ENCODE results near the gene SENP2. TPM values are rescaled to one million over a fixed set of nuclear protein-coding genes. Genes with fewer than 3 reads are reported as not detected.

Gene SENP2
- total and polyA plus RNA-seq, 11 donors, result 7.7 to 42.4 (median 27.5) TPM

DNA sequence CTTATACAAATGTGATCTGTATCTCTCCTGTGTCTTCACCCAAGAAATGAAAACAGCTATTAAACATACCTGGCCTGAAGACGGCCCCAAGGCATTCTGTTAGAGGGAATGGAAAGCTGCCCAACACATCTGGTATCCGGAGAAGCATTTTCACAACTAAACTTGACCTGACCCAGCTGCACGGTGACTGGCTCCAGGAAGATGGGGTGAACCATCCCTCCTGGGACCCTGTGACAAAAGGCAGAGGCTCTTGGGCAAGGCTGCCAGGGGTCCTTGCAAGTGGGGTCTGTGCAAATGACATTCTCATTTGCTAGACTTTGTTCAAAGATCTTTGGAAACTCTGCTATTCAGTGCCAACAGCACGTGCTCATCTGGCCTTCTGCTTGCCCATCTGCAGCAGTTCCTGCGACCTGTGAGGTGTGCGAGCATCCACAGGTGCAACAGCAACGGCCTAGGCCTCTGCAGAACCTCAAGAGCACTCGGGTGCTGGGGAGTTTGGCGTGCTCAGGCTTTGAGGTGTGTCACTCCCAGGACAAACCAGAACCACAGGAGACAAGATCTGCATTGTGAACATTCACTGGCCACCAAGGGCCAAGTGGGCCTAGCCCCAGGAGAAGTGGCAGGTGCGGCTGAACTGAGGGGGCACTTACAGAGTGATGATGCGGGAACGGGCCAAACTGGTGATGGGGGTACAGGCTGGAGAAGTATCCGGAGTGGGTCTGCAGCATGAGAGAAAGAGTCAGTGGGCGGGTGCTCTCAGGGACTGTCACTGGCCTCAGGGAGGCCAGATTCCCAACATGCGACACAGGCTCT is 71.8 kb downstream of the SENP2 start:
- intact Hi-C loops (cut with DNase I), result no loop called here

GRCh38 chr3:185658504-185658912 is 72.4 kb downstream of the SENP2 start:
- no peaks in the 10 kb centered on the region for H3K9me3 ChIP-seq
- no peak overlapping the region for H3K4me3 ChIP-seq
- peak overlapping the region in 4 of 12 donors; percentile 23 to 61 (median 36) for H3K27ac ChIP-seq
- intact Hi-C loops (cut with DNase I), result no loop called here
- DNase-seq, result peak in 1 of 5 donors; percentile 61
- no peaks in the 10 kb centered on the region for H3K36me3 ChIP-seq
- TF ChIP-seq POLR2A (IDR thresholded peaks at IDR 0.05), result no peak
- TF ChIP-seq, protein P1, sequence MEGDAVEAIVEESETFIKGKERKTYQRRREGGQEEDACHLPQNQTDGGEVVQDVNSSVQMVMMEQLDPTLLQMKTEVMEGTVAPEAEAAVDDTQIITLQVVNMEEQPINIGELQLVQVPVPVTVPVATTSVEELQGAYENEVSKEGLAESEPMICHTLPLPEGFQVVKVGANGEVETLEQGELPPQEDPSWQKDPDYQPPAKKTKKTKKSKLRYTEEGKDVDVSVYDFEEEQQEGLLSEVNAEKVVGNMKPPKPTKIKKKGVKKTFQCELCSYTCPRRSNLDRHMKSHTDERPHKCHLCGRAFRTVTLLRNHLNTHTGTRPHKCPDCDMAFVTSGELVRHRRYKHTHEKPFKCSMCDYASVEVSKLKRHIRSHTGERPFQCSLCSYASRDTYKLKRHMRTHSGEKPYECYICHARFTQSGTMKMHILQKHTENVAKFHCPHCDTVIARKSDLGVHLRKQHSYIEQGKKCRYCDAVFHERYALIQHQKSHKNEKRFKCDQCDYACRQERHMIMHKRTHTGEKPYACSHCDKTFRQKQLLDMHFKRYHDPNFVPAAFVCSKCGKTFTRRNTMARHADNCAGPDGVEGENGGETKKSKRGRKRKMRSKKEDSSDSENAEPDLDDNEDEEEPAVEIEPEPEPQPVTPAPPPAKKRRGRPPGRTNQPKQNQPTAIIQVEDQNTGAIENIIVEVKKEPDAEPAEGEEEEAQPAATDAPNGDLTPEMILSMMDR (IDR thresholded peaks at IDR 0.05), result no peak
- 61 to 78% (median 62%) methylated on average over 8 of the region's 8 CpGs for WGBS, 4 donors
- peak; percentile 18 to 70 (median 48) for ATAC-seq
- peaks cover 0 to 32% (median 5%) of the 10 kb centered on the region in 12 donors for H3K4me1 ChIP-seq
- no peaks in the 10 kb centered on the region for H3K27me3 ChIP-seq

More for the DNA sequence above, 71.8 kb downstream of the SENP2 start:
- WGBS, 4 donors, result 91 to 93% (median 91%) methylated on average over 15 of the region's 15 CpGs
- Histone ChIP-seq H3K27ac (peak overlapping the region in 4 of 12 donors; percentile 19 to 61 (median 38)), H3K36me3 (no peaks in the 10 kb centered on the region), H3K27me3 (no peaks in the 10 kb centered on the region), H3K4me1 (peaks cover 0 to 32% (median 5%) of the 10 kb centered on the region in 12 donors), H3K9me3 (no peaks in the 10 kb centered on the region), H3K4me3 (no peak overlapping the region)
- ATAC-seq, result no peak
- TF ChIP-seq, protein P1 (IDR thresholded peaks at IDR 0.05), result no peak
- TF ChIP-seq POLR2A (IDR thresholded peaks at IDR 0.05), result no peak
- no peak for DNase-seq

- no peak for ATAC-seq
- peak overlapping the region in 3 of 12 donors; percentile 23 to 61 (median 34) for H3K27ac ChIP-seq
- WGBS, 4 donors, result 84 to 98% (median 90%) methylated on average over 1 of the region's 1 CpG
- TF ChIP-seq, protein P1 (IDR thresholded peaks at IDR 0.05), result no peak
- TF ChIP-seq POLR2A (IDR thresholded peaks at IDR 0.05), result no peak
- intact Hi-C loops (cut with DNase I), result no loop called here
- H3K4me3 ChIP-seq, result no peak overlapping the region
- H3K4me1 ChIP-seq, result peaks cover 0 to 32% (median 5%) of the 10 kb centered on the region in 12 donors
- no peak for DNase-seq
- no peaks in the 10 kb centered on the region for H3K9me3 ChIP-seq
- no peaks in the 10 kb centered on the region for H3K27me3 ChIP-seq
- H3K36me3 ChIP-seq, result no peaks in the 10 kb centered on the region
Observed at GRCh38 chr3:185658943-185659342, 72.8 kb downstream of the SENP2 start.
